ENCODE results near the gene NDUFB11.

The NDUFB11 gene

GRCh38 chrX:47144626-47145394 is at the start of gene NDUFB11, which contains the start of gene RBM10:
Gene NDUFB11 (minus strand): TSS chrX:47144702. CDS start chrX:47144679, 23 bp downstream.
Gene RBM10 (plus strand): TSS chrX:47145221. CDS start chrX:47147482, 2,261 bp downstream.
- peak; percentile 75 to 79 for DNase-seq (ENCODE audit: low read depth in 2 of 2)

- peak; percentile 83 to 97 for DNase-seq (ENCODE audit: low read depth in 2 of 2)
Observed at GRCh38 chrX:47193475-47194193, 49.1 kb upstream of the NDUFB11 start, which contains the start of gene UBA1. Gene UBA1 (plus strand): TSS chrX:47193829. CDS start chrX:47198803, 4,974 bp downstream.

GRCh38 chrX:47191806-47192401 is 47.4 kb upstream of the NDUFB11 start:
- no peak for DNase-seq (ENCODE audit: low read depth in 2 of 2)

GRCh38 chrX:47191331-47191730 is 46.8 kb upstream of the NDUFB11 start:
- peak; percentile 13 to 26 for DNase-seq (ENCODE audit: low read depth in 2 of 2)

GRCh38 chrX:47190445-47191269 is 46.2 kb upstream of the NDUFB11 start:
- DNase-seq (ENCODE audit: low read depth in 2 of 2): peak; percentile 66 to 70

- no peak for DNase-seq (ENCODE audit: low read depth in 2 of 2)
Observed at GRCh38 chrX:47189906-47190305, 45.4 kb upstream of the NDUFB11 start.

GRCh38 chrX:47187106-47187677 is 42.7 kb upstream of the NDUFB11 start:
- no peak for DNase-seq (ENCODE audit: low read depth in 2 of 2)

GRCh38 chrX:47186096-47186740 is 41.7 kb upstream of the NDUFB11 start:
- no peak for DNase-seq (ENCODE audit: low read depth in 2 of 2)

- DNase-seq (ENCODE audit: low read depth in 2 of 2): no peak
Observed at GRCh38 chrX:47185241-47185640, 40.7 kb upstream of the NDUFB11 start.

- DNase-seq (ENCODE audit: low read depth in 2 of 2): no peak
Observed at GRCh38 chrX:47184486-47184885, 40.0 kb upstream of the NDUFB11 start.

- no peak for DNase-seq (ENCODE audit: low read depth in 2 of 2)
Observed at GRCh38 chrX:47182106-47182700, 37.7 kb upstream of the NDUFB11 start.

- no peak for DNase-seq (ENCODE audit: low read depth in 2 of 2)
Observed at GRCh38 chrX:47181301-47181700, 36.8 kb upstream of the NDUFB11 start.

GRCh38 chrX:47180346-47180745 is 35.8 kb upstream of the NDUFB11 start:
- DNase-seq (ENCODE audit: low read depth in 2 of 2): no peak

- no peak for DNase-seq (ENCODE audit: low read depth in 2 of 2)
Observed at GRCh38 chrX:47179928-47180255, 35.4 kb upstream of the NDUFB11 start.

GRCh38 chrX:47179221-47179927 is 34.9 kb upstream of the NDUFB11 start:
- DNase-seq (ENCODE audit: low read depth in 2 of 2): no peak

GRCh38 chrX:47178337-47178736 is 33.8 kb upstream of the NDUFB11 start:
- no peak for DNase-seq (ENCODE audit: low read depth in 2 of 2)

GRCh38 chrX:47177079-47177478 is 32.6 kb upstream of the NDUFB11 start:
- DNase-seq (ENCODE audit: low read depth in 2 of 2): no peak

- DNase-seq (ENCODE audit: low read depth in 2 of 2): no peak
Observed at GRCh38 chrX:47176101-47176740, 31.7 kb upstream of the NDUFB11 start.

- no peak for DNase-seq (ENCODE audit: low read depth in 2 of 2)
Observed at GRCh38 chrX:47175588-47175980, 31.1 kb upstream of the NDUFB11 start.

Measured in activated CD4-positive, alpha-beta T cell treated with anti-CD3 and anti-CD28 coated beads for 24 hours (primary cell).